H7 (cell line): ENCODE measurements around the gene VKORC1. TPM values are rescaled to one million over a fixed set of nuclear protein-coding genes. Genes with fewer than 3 reads are reported as not detected.
"Not testable (repeated sequence)": the region's sequence is repeated elsewhere in the genome, so short reads cannot be mapped to it uniquely, and the experiment has no call there.

Experiments
- DNase-seq: peaks from one replicate; pipeline ENCODE4 v3.0.0; 2012
- H3K27me3 ChIP-seq: 2 replicates; pipeline ENCODE4 v1.6.0; 2011; ENCODE audit warnings: mild to moderate bottlenecking, low read length; ENCODE audit not compliant: control insufficient read depth, insufficient read depth
- H3K36me3 ChIP-seq: replicated peaks from 2 replicates; pipeline ENCODE4 v1.5.1; 2011; ENCODE audit warnings: low read length; ENCODE audit not compliant: control insufficient read depth, insufficient read depth
- H3K4me3 ChIP-seq: 2 replicates; pipeline ENCODE4 v1.5.1; 2011; ENCODE audit warnings: low read depth, mild to moderate bottlenecking, control low read depth, low read length, moderate library complexity; ENCODE audit not compliant: insufficient read depth
- total RNA-seq: library from RNA; depleted of rRNA; stranded (reverse); fragments of >200 nt; shearing (Covaris generic); gene quantifications from 2 replicates; pipeline ENCODE4 v1.2.3, GENCODE V29; 2014; rRNA removed

VKORC1 gene
- total RNA-seq = 127 and 135 TPM in 2 replicates

DNA sequence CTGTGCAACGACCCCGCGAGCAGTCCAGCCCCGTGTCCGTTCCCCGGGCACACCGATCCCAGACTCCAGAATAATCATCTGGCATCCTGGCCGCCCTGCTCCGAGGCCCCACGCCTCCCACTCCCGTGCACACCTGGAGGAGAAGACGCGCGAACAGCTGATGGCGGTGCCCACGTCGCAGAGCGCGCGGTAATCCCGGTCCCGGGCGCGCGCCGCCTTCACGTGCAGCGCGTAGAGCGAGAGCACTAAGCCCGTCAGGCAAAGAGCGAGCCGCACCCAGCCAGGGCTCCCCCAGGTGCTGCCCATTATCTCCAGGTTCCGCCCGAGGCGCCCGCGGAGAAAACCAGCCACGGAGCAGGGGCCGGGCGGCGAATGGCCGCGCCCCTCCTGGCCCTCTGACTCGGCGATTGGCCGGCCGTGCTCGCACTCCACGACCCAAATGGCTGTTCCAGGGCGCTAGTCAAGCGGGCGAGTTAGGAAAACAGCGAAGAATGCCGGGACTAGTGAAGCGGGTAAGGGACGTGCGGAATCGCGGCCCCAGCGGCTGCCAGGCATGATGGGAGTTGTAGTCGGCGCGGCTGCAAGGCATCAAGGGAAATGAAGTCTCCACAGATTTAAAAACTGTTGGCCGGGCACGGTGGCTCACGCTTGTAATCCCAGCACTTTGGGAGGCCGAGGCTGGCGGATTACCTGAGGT, at the start of gene VKORC1:
Gene VKORC1, minus strand, starts transcription at position 374 of the 697 bp plus-strand sequence. Its CDS starts 68 bp downstream, at position 306.
- peak; percentile 98 for DNase-seq

GRCh38 chr16:31143694-31144148, 49.1 kb upstream of the VKORC1 start:
- peak; percentile 64 for DNase-seq
- Histone ChIP-seq H3K4me3 (no peak overlapping the region), H3K27me3 (peaks cover 35% of the 10 kb centered on the region), H3K36me3 (no peaks in the 10 kb centered on the region)

More for the DNA sequence above, at the start of gene VKORC1:
- Histone ChIP-seq H3K4me3 (peak within 1 kb of the TSS; percentile 95), H3K27me3 (no peaks in the 10 kb centered on the region), H3K36me3 (peaks cover 12% of the 10 kb centered on the region)

GRCh38 chr16:31143011-31143693, 48.6 kb upstream of the VKORC1 start:
- H3K27me3 ChIP-seq = peaks cover 30% of the 10 kb centered on the region
- DNase-seq = no peak
- peak overlapping the region; percentile 35 for H3K4me3 ChIP-seq
- no peaks in the 10 kb centered on the region for H3K36me3 ChIP-seq

GRCh38 chr16:31142109-31143010, 47.8 kb upstream of the VKORC1 start:
- H3K36me3 ChIP-seq = no peaks in the 10 kb centered on the region
- peak overlapping the region; percentile 35 for H3K4me3 ChIP-seq
- peak; percentile 100 for DNase-seq
- peaks cover 24% of the 10 kb centered on the region for H3K27me3 ChIP-seq

- H3K4me3 ChIP-seq = peak overlapping the region; percentile 16; the same call in 1 of the 2 replicates
- peak; percentile 68 for DNase-seq
- H3K36me3 ChIP-seq = no peaks in the 10 kb centered on the region
- peaks cover 20% of the 10 kb centered on the region for H3K27me3 ChIP-seq
These were observed 47.0 kb upstream of the VKORC1 start for GRCh38 chr16:31141489-31142108.

DNA sequence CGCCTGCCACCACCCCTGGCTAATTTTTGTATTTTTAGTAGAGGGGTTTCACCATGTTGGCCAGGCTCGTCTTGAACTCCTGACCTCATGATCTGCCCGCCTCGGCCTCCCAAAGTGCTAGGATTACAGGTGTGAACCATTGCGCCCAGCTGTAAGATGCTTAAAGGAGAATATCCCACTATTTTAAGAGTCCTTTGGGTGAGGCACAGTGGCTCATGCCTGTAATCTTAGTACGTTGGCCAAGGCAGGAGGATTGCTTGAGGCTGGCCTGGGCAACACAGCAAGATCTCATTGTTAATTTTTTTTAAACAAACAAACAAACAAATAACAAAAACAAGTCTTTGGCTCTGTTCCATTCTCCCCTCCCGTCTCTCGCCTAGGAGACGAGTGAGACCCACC, 46.5 kb upstream of the VKORC1 start:
- DNase-seq, H3K4me3 ChIP-seq: not testable (repeated sequence)
- peaks cover 17% of the 10 kb centered on the region for H3K27me3 ChIP-seq

DNA sequence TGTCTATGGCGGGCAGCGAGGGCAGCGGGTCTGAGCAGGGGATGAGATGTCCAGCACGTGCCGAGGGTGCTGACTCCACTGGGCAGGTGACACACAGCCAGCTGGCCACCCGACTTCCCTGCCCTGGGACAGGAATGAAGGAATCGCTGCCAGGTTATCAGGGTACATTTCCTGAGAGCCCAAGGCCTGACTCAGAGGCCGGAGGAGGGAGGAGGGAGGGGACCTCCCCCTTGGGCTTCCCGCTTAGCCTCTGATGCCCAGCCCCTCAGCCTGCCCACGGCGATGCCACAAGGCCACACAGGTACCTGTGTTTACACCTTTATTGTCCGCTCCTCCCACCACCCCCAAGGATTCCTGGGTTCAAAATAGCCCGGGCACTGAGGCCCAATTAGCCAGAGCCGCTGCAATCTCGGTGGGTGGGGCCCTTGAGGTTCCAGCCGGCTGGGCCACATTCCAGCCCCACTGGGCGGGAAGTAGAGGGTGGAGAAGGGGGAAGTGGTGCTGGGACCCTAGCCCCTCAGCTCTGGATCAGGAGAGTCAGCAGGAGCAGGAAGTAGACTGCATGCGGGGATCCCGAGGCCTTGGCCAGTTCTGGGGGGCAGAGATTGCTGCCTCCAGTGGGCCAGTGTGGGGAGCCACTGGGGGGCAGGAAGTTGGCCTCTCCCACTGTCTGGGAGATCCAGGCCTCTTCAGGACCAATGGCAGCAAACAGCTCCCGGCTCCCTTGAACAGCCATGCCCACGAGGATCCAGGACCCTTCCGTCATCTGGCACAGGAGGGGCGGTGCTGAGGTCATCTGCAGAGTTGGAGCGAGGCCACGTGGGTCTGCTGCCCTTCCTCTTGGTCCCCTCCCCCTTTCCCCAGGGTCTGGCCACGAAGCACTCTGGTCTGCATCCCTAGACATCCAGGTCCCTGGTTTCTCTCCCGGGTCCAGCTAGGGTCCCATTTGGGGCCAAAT, 44.3 kb upstream of the VKORC1 start:
- Histone ChIP-seq H3K36me3 (no peaks in the 10 kb centered on the region), H3K27me3 (peaks cover 13% of the 10 kb centered on the region), H3K4me3 (no peak overlapping the region)
- peak; percentile 82 for DNase-seq

More for the DNA sequence above, 46.5 kb upstream of the VKORC1 start:
- not testable (repeated sequence) for H3K36me3 ChIP-seq

GRCh38 chr16:31136822-31137499, 42.4 kb upstream of the VKORC1 start:
- H3K27me3 ChIP-seq, H3K4me3 ChIP-seq: not testable (repeated sequence)

DNA sequence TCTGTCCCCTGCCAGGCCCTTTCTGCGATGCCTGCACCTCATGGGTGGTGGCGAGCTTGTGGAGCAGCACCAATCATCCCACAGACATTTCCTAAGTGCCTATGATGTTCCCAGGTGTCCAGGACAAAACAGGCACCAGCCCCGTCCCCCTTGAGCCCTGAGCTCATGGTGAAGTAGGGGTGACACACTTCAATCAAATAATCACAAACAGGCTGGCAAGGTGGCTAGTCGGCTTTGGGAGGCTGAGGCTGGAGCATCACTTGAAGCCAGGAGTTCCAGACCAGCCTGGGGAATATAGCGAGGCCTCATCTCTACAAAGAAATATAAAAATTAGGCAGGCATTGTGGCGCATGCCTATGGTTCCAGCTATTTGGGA, 41.7 kb upstream of the VKORC1 start:
- Histone ChIP-seq H3K4me3 (no peak overlapping the region), H3K36me3 (peaks cover 13% of the 10 kb centered on the region), H3K27me3 (no peaks in the 10 kb centered on the region)
- no peak for DNase-seq

More at GRCh38 chr16:31136822-31137499, 42.4 kb upstream of the VKORC1 start:
- not testable (repeated sequence) for DNase-seq, H3K36me3 ChIP-seq

- DNase-seq = peak; percentile 89
- Histone ChIP-seq H3K27me3 (no peaks in the 10 kb centered on the region), H3K4me3 (peak within 1 kb of the TSS; percentile 81), H3K36me3 (peaks cover 13% of the 10 kb centered on the region)
These were observed 41.1 kb upstream of the VKORC1 start, which contains the start of gene PRSS8 for GRCh38 chr16:31135535-31136286. TSS of gene PRSS8 (minus strand) at chr16:31135727. CDS start at chr16:31135498, 229 bp downstream.

DNA sequence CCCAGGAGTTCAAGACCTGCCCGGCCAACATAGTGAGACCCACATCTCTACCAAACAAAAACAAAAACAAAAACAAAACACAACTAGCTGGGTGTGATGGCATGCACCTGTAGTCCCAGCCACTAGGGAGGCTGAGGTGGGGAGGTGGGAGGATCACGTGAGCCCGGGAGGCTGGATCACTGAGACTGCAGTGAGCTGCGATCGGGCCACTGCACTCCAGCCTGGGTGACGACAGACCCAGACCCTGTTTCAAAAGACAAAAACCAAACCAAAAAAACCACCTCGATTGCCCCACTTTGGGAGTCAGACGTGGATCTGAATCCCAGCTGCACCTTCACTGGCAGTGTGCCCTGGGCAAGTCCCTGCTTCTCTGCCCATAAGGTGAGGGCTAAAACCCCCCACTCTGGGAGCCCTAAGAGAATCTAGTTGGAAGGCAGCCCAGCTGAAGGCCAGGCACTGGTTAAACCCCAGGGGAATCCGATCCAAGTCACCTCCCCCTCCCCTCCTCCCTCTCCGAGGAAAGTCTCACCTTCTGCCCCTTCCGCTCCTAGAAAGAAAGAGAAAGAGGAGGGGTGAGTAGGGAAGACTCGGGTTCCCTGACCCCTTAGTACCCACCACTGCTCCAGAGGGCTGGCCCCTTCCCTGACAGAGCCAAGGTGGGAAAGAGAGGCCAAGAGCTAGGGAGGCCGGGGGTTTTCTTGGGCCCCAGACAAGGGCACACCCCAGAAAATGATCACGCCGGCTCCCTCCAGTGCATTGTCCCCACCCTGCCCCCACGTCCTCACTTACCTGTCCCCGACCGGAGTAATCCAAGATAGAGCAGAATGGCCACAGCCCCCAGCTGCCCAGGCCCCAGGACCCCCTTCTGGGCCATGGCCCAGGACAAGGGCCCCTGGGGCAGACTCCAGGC, 40.3 kb upstream of the VKORC1 start:
- Histone ChIP-seq H3K27me3 (no peaks in the 10 kb centered on the region), H3K36me3 (peaks cover 13% of the 10 kb centered on the region), H3K4me3 (peak overlapping the region; percentile 81)
- peak; percentile 90 for DNase-seq
